CD14-positive monocyte (primary cell): Measurements from ENCODE around the gene UBAC1. TPM values are rescaled to one million over a fixed set of nuclear protein-coding genes. Genes with fewer than 3 reads are reported as not detected.

Experiments used
- DNase-seq, 3 donors: peaks; one replicate each; pipeline ENCODE4 v3.0.0-alpha.2; 2011 to 2022
- H2AFZ ChIP-seq: 2 replicates; pipeline ENCODE4 v1.6.0; 2012; ENCODE audit warnings: mild to moderate bottlenecking, low read depth, low read length, inconsistent platforms; ENCODE audit not compliant: insufficient read depth, poor library complexity, severe bottlenecking
- H3K27ac ChIP-seq, 2 donors: 1 replicate in 1 of 2; 2 replicates in 1 of 2; pipeline ENCODE4 v1.5.1; 2012 to 2013; ENCODE audit warnings: low read length in 2 of 2, control low read depth in 1 of 2, inconsistent platforms in 1 of 2, low read depth in 1 of 2, mild to moderate bottlenecking in 1 of 2
- H3K27me3 ChIP-seq, 2 donors: one replicate each; pipeline versions ENCODE4 v1.6.0 to v1.6.1; 2011 to 2013; ENCODE audit warnings: low read length in 2 of 2; ENCODE audit not compliant: control insufficient read depth in 2 of 2, insufficient read depth in 2 of 2
- H3K36me3 ChIP-seq, 2 donors: replicated peaks in 1 of 2; 1 replicate in 1 of 2; 2 replicates in 1 of 2; pipeline versions ENCODE4 v1.5.1 to v1.6.1; 2012 to 2013; ENCODE audit warnings: low read length in 2 of 2, control low read depth in 1 of 2, inconsistent platforms in 1 of 2, mild to moderate bottlenecking in 1 of 2; ENCODE audit not compliant: insufficient read depth in 2 of 2, control insufficient read depth in 1 of 2
- H3K4me1 ChIP-seq, 2 donors: 1 replicate in 1 of 2; 2 replicates in 1 of 2; pipeline versions ENCODE4 v1.5.1 to v1.6.1; 2012 to 2013; ENCODE audit warnings: low read length in 2 of 2, control low read depth in 1 of 2, inconsistent platforms in 1 of 2, mild to moderate bottlenecking in 1 of 2, moderate library complexity in 1 of 2; ENCODE audit not compliant: insufficient read depth in 2 of 2, control insufficient read depth in 1 of 2
- H3K4me2 ChIP-seq: replicated peaks from 2 replicates; pipeline ENCODE3; 2012; ENCODE audit warnings: low read length, moderate library complexity, mild to moderate bottlenecking; ENCODE audit not compliant: poor library complexity, severe bottlenecking; ENCODE audit errors: extremely low read depth
- H3K4me3 ChIP-seq, 3 experiments: fragments of 200-600 bp in 1 of 3; sonication (generic) in 1 of 3; replicated peaks in 1 of 3; 1 replicate in 2 of 3; 2 replicates in 1 of 3; pipeline ENCODE4 v1.5.1; 2011 to 2013; ENCODE audit warnings: low read length in 3 of 3, mild to moderate bottlenecking in 3 of 3, control low read depth in 2 of 3, low read depth in 2 of 3, inconsistent platforms in 1 of 3, moderate library complexity in 1 of 3
- H3K79me2 ChIP-seq: 2 replicates; pipeline ENCODE4 v1.6.0; 2012; ENCODE audit warnings: mild to moderate bottlenecking, control low read depth, inconsistent platforms, low read length, moderate library complexity; ENCODE audit not compliant: insufficient read depth
- H3K9ac ChIP-seq: 2 replicates; pipeline ENCODE4 v1.6.0; 2017; ENCODE audit warnings: low read length, mild to moderate bottlenecking; ENCODE audit not compliant: insufficient read depth, poor library complexity, severe bottlenecking
- H3K9me3 ChIP-seq, 2 donors: replicated peaks in 1 of 2; 1 replicate in 1 of 2; 2 replicates in 1 of 2; pipeline versions ENCODE4 v1.5.1 to v1.6.1; 2012 to 2013; ENCODE audit warnings: low read length in 2 of 2, control low read depth in 1 of 2; ENCODE audit not compliant: control insufficient read depth in 1 of 2, insufficient read depth in 1 of 2
- H4K20me1 ChIP-seq: 2 replicates; pipeline ENCODE4 v1.6.0; 2012; ENCODE audit warnings: mild to moderate bottlenecking, low read length, control low read depth, moderate library complexity; ENCODE audit not compliant: insufficient read depth
- H3K27ac Mint-ChIP-seq, 7 donors: one replicate each; pipeline ENCODE4 v1.8.0; 2020; ENCODE audit warnings: mild to moderate bottlenecking in 7 of 7, mixed read lengths in 7 of 7, moderate library complexity in 6 of 7, inconsistent platforms in 2 of 7
- H3K27me3 Mint-ChIP-seq, 3 donors: one replicate each; pipeline ENCODE4 v1.8.0; 2021 to 2022; ENCODE audit warnings: low read depth in 3 of 3, mild to moderate bottlenecking in 3 of 3, mixed read lengths in 3 of 3, moderate library complexity in 3 of 3, inconsistent platforms in 1 of 3
- H3K36me3 Mint-ChIP-seq, 2 donors: one replicate each; pipeline ENCODE4 v1.8.0; 2020; ENCODE audit warnings: mixed read lengths in 2 of 2, inconsistent platforms in 1 of 2, mild to moderate bottlenecking in 1 of 2
- H3K4me1 Mint-ChIP-seq: one replicate; pipeline ENCODE4 v1.8.0; 2020; ENCODE audit warnings: mild to moderate bottlenecking, mixed read lengths
- H3K4me3 Mint-ChIP-seq, 2 donors: one replicate each; pipeline ENCODE4 v1.8.0; 2020; ENCODE audit warnings: mild to moderate bottlenecking in 2 of 2, mixed read lengths in 2 of 2, moderate library complexity in 1 of 2
- H3K9me3 Mint-ChIP-seq, 7 donors: one replicate each; pipeline ENCODE4 v1.8.0; 2020 to 2022; ENCODE audit warnings: mixed read lengths in 7 of 7, mild to moderate bottlenecking in 6 of 7, moderate library complexity in 6 of 7, inconsistent platforms in 2 of 7
- WGBS: methylation state at CpG from one replicate; pipeline ENCODE4 v1.1.5; 2013; ENCODE audit warnings: missing lambda C conversion rate; ENCODE audit not compliant: insufficient coverage; 5-methylcytosine and 5-hydroxymethylcytosine counted together
- intact Hi-C, 2 donors: fragments of 100-400 bp; cut with micrococcal nuclease; formaldehyde crosslinking; loops; one replicate each; pipeline versions ENCODE4 v1.15.0 to v1.15.1; 2023
- polyA plus RNA-seq, 3 donors: library from polyadenylated mRNA; depleted of rRNA in 1 of 3; unstranded in 2 of 3; stranded (reverse) in 1 of 3; fragments of 300-500 nt in 2 of 3; fragments of >200 nt in 1 of 3; fragmentation: Illumina TruSeq in 2 of 3; gene quantifications; 1 replicate in 2 of 3; 2 replicates in 1 of 3; pipeline ENCODE4 v1.2.3, GENCODE V29; 2012 to 2021
- TF ChIP-seq, protein P1 (sequence below): fragments of 200-600 bp; IDR thresholded peaks from one replicate; pipeline ENCODE4 v1.8.0; 2022; ENCODE audit warnings: antibody characterized with exemption, mild to moderate bottlenecking

Gene UBAC1
- polyA plus RNA-seq, 3 donors: 35.8 to 63.1 (median 52.5) TPM

DNA sequence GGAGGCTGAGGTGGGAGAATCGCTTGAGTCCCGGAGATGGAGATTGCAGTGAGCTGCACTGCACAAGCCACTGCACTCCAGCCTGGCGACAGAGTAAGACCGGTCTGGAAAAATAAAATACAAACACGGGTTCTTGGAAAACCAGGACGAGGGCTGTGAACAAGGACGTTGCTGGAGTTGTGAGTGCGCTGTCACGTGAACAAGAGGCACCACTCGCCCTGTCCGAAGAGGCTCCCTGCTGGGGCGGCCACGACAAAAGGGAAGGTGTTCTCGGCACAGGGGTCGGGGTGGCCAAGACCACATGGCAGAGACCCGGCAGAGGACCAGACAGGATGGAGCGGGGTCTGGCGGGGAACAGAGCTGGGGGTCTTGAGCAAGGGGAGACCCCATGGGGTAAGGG lies 30.6 kb upstream of the UBAC1 start:
- Histone ChIP-seq H3K4me2 (peak overlapping the region; percentile 92), H3K79me2 (no peaks in the 10 kb centered on the region), H3K9me3 (no peaks in the 10 kb centered on the region), H4K20me1 (no peaks in the 10 kb centered on the region), H3K36me3 (no peaks in the 10 kb centered on the region), H3K4me1 (peaks cover 60% of the 10 kb centered on the region in 2 donors), H3K27ac (peak overlapping the region in 1 of 2 donors; percentile 87), H3K9ac (no peak overlapping the region), H3K27me3 (no peaks in the 10 kb centered on the region), H2AFZ (no peak overlapping the region), H3K4me3 (peak overlapping the region in 1 of 3 experiments; percentile 74)
- H3K27ac Mint-ChIP-seq: peak overlapping the region in 3 of 7 donors; percentile 77 to 80 (median 79)
- no peak for DNase-seq
- no peak overlapping the region for H3K4me3 Mint-ChIP-seq
- H3K27me3 Mint-ChIP-seq: peaks cover 0 to 12% (median 2%) of the 10 kb centered on the region in 3 donors
- no peaks in the 10 kb centered on the region for H3K36me3 Mint-ChIP-seq
- intact Hi-C loops: loop anchor here in 1 of 2 donors (5.0 kb wide), 1 partner anchor 46 kb away; no protein-coding TSS in a partner anchor
- WGBS: 91% methylated on average over 15 of the region's 18 CpGs
- H3K9me3 Mint-ChIP-seq: no peaks in the 10 kb centered on the region
- TF ChIP-seq, protein P1, sequence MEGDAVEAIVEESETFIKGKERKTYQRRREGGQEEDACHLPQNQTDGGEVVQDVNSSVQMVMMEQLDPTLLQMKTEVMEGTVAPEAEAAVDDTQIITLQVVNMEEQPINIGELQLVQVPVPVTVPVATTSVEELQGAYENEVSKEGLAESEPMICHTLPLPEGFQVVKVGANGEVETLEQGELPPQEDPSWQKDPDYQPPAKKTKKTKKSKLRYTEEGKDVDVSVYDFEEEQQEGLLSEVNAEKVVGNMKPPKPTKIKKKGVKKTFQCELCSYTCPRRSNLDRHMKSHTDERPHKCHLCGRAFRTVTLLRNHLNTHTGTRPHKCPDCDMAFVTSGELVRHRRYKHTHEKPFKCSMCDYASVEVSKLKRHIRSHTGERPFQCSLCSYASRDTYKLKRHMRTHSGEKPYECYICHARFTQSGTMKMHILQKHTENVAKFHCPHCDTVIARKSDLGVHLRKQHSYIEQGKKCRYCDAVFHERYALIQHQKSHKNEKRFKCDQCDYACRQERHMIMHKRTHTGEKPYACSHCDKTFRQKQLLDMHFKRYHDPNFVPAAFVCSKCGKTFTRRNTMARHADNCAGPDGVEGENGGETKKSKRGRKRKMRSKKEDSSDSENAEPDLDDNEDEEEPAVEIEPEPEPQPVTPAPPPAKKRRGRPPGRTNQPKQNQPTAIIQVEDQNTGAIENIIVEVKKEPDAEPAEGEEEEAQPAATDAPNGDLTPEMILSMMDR: no peak
- peaks cover 50% of the 10 kb centered on the region for H3K4me1 Mint-ChIP-seq

DNA sequence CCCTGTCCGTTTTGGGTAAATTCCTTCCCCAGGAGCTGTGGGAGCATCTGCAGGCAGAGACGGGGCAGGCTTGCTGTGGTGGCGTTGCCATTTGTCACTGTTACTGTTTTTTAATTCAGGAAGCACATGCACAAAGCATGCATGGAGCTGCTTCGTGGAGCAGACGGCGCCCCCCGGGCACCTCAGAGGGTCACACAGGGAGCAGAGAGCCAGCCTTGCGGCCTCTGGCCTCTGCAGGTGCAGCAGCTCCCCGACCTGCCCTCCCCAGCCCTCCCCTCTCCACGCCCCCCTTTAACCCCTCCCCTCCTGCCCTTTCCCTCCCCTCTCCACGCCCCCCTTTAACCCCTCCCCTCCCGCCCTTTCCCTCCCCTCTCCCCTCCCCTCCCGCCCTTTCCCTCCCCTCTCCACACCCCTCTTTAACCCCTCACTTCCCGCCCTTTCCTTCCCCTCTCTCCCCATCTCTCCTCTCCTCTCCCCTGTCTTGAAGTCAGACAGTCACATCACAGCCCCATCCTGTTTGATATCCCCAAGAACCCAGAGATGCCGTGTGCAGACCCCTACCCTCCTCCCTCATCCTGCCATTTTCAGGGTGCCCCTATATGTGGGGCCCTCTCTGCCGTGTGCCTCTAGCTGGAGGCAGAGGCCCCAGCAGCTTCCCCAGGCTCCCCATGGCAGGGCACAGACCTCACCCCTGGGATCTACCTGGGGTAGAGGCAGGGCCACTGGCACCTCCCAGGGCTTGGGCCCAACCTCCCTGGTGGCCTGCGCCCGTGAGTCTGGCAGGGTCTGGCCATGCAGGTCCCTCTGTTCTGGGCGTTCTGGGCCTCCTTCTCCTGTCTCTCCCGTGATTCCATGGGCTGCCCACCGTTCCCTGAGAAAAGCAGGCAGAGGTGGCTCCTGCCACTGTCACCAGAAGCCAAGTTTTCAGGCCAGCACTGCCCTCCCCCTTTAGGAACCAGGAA lies 29.6 kb upstream of the UBAC1 start:
- TF ChIP-seq, protein P1: no peak
- Histone ChIP-seq H3K27me3 (no peaks in the 10 kb centered on the region), H3K4me2 (peak overlapping the region; percentile 73), H3K27ac (no peak overlapping the region), H2AFZ (peak overlapping the region; percentile 67), H3K4me1 (peaks cover 60% of the 10 kb centered on the region in 2 donors), H3K4me3 (peak overlapping the region in 1 of 3 experiments; percentile 66), H3K36me3 (no peaks in the 10 kb centered on the region), H3K9ac (no peak overlapping the region), H4K20me1 (no peaks in the 10 kb centered on the region), H3K79me2 (no peaks in the 10 kb centered on the region), H3K9me3 (no peaks in the 10 kb centered on the region)
- Mint-ChIP-seq H3K4me3 (peak overlapping the region; percentile 53 to 64), H3K4me1 (peaks cover 50% of the 10 kb centered on the region), H3K36me3 (no peaks in the 10 kb centered on the region), H3K9me3 (no peaks in the 10 kb centered on the region), H3K27ac (peak overlapping the region in 3 of 7 donors; percentile 35 to 80 (median 70)), H3K27me3 (peaks cover 0 to 15% (median 2%) of the 10 kb centered on the region in 3 donors)
- intact Hi-C loops: loop anchor here in 1 of 2 donors (5.0 kb wide), 1 partner anchor 47 kb away; no protein-coding TSS in a partner anchor
- 33% methylated on average over 15 of the region's 21 CpGs for WGBS
- DNase-seq: peak; percentile 24 to 76 (median 65)
